Hepatocyte (in vitro differentiated cells): Measurements from ENCODE around the gene GPR153.

ENCODE experiments used
- CTCF ChIP-seq: fragments of 200-600 bp; sonication (generic); IDR thresholded peaks from 2 replicates; pipeline ENCODE4 v1.5.1; 2016; ENCODE audit warnings: antibody characterized with exemption, mild to moderate bottlenecking; ENCODE audit not compliant: poor library complexity
- EZH2 ChIP-seq: fragments of 200-600 bp; sonication (generic); IDR thresholded peaks from 2 replicates; pipeline ENCODE4 v1.6.1; 2016; ENCODE audit warnings: antibody characterized with exemption, mild to moderate bottlenecking, borderline replicate concordance
- EZH2phosphoT487 ChIP-seq: fragments of 200-600 bp; sonication (generic); IDR thresholded peaks from one replicate; pipeline ENCODE4 v1.6.1; 2018; ENCODE audit warnings: antibody characterized with exemption, mild to moderate bottlenecking, low read depth, moderate library complexity; ENCODE audit not compliant: unreplicated experiment, severe bottlenecking

GRCh38 chr1:6235296-6235677 lies 25.6 kb downstream of the GPR153 start:
- TF ChIP-seq CTCF: no peak
- TF ChIP-seq EZH2: no peak
- TF ChIP-seq EZH2phosphoT487: no peak
